ENCODE measurements around the gene MED27.
"Not testable (repeated sequence)": the region's sequence is repeated elsewhere in the genome, so short reads cannot be mapped to it uniquely, and the experiment has no call there.

The MED27 gene

GRCh38 chr9:132074736-132075135 lies 4.9 kb downstream of the MED27 start:
- DNase-seq, result no peak

- DNase-seq, result no peak
Measured at GRCh38 chr9:132071847-132072507, 7.7 kb downstream of the MED27 start.

GRCh38 chr9:132069046-132069898 lies 10.4 kb downstream of the MED27 start:
- DNase-seq, result no peak

- DNase-seq, result no peak
Measured at GRCh38 chr9:132068605-132069004, 11.1 kb downstream of the MED27 start.

- no peak for DNase-seq
Measured at GRCh38 chr9:132066511-132066910, 13.2 kb downstream of the MED27 start.

- DNase-seq, result no peak
Measured at GRCh38 chr9:132066057-132066456, 13.6 kb downstream of the MED27 start.

GRCh38 chr9:132063281-132063680 lies 16.4 kb downstream of the MED27 start:
- no peak for DNase-seq

GRCh38 chr9:132062806-132063205 lies 16.9 kb downstream of the MED27 start:
- DNase-seq, result no peak

- no peak for DNase-seq
Measured at GRCh38 chr9:132061526-132061925, 18.1 kb downstream of the MED27 start.

GRCh38 chr9:132059361-132059760 lies 20.3 kb downstream of the MED27 start:
- DNase-seq, result no peak

- DNase-seq, result not testable (repeated sequence)
Measured at GRCh38 chr9:132058226-132058625, 21.4 kb downstream of the MED27 start.

GRCh38 chr9:132056717-132057560 lies 22.7 kb downstream of the MED27 start:
- DNase-seq, result no peak

- DNase-seq, result no peak
Measured at GRCh38 chr9:132055756-132056155, 23.9 kb downstream of the MED27 start.

- no peak for DNase-seq
Measured at GRCh38 chr9:132054024-132054423, 25.6 kb downstream of the MED27 start.

GRCh38 chr9:132049900-132050299 lies 29.8 kb downstream of the MED27 start:
- no peak for DNase-seq

GRCh38 chr9:132049323-132049882 lies 30.3 kb downstream of the MED27 start:
- no peak for DNase-seq

- DNase-seq, result no peak
Measured at GRCh38 chr9:132048201-132048600, 31.5 kb downstream of the MED27 start.

GRCh38 chr9:132046456-132046855 lies 33.2 kb downstream of the MED27 start:
- DNase-seq, result no peak

- no peak for DNase-seq
Measured at GRCh38 chr9:132044176-132044875, 35.3 kb downstream of the MED27 start.

- DNase-seq, result no peak
Measured at GRCh38 chr9:132043708-132044107, 36.0 kb downstream of the MED27 start.

- no peak for DNase-seq
Measured at GRCh38 chr9:132042324-132042723, 37.3 kb downstream of the MED27 start.

- no peak for DNase-seq
Measured at GRCh38 chr9:132041798-132042197, 37.9 kb downstream of the MED27 start.
